ENCODE data around the gene STAC3.

Gene STAC3

DNA sequence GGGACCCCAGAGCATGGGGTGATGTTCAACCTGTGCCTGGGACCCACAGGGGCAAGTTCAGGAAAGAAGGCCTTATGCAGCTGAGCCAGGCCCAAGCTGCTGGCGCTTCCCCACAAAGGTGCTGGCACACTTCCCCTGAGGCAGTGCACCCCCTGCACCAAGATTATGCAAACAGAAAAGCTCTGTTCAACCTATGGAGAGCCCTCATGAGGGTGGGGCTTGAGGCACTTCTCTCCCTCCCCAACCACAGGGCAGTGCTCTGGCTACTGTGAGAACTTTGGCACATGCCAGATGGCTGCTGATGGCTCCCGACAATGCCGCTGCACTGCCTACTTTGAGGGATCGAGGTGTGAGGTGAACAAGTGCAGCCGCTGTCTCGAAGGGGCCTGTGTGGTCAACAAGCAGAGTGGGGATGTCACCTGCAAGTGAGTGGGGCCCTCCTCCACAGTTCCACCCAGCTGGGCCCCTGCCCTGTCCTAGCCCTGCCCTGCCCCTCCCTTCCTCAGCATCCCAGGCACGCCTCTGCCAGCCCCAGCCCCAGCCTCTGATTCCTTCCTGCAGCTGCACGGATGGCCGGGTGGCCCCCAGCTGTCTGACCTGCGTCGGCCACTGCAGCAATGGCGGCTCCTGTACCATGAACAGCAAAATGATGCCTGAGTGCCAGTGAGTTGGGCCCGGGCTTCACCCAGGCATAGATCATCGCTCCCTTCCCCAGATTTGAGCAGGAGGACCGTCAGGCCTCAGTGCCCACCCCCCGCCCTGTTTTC lies 39.9 kb downstream of the STAC3 start:
- DNase-seq (ENCODE audit: low read depth in 2 of 2), result no peak

DNA sequence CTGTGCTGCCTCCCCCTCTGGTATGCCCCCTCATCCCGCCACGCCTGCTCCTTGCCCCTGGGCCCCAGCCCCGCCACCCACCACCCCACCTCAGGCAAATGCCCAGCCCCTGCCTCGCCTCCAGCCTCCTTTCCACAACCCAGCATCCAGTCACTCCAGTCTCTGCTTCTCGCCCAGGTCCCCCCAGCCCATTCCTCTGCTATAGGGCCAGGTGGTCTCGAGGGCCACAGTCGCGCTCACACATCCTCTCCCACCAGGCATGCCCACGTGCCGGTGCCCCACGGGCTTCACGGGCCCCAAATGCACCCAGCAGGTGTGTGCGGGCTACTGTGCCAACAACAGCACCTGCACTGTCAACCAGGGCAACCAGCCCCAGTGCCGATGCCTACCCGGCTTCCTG lies 40.5 kb downstream of the STAC3 start:
- DNase-seq (ENCODE audit: low read depth in 2 of 2), result no peak

DNA sequence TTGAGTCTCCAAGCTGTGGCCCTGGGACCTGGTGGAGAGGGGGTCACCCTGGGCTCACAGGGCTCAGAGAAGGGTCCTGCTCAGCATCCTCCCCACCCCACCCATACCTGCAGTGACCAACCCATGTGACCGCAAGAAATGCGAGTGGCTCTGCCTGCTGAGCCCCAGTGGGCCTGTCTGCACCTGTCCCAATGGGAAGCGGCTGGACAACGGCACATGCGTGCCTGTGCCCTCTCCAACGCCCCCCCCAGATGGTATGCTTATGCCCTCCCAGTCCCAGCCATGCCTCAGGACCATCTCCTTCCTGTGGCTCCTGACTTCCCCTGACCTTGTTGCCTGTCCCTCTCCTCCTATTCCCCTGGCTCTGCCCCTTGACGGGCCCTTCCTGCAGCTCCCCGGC lies 41.1 kb downstream of the STAC3 start:
- DNase-seq (ENCODE audit: low read depth in 2 of 2), result no peak

DNA sequence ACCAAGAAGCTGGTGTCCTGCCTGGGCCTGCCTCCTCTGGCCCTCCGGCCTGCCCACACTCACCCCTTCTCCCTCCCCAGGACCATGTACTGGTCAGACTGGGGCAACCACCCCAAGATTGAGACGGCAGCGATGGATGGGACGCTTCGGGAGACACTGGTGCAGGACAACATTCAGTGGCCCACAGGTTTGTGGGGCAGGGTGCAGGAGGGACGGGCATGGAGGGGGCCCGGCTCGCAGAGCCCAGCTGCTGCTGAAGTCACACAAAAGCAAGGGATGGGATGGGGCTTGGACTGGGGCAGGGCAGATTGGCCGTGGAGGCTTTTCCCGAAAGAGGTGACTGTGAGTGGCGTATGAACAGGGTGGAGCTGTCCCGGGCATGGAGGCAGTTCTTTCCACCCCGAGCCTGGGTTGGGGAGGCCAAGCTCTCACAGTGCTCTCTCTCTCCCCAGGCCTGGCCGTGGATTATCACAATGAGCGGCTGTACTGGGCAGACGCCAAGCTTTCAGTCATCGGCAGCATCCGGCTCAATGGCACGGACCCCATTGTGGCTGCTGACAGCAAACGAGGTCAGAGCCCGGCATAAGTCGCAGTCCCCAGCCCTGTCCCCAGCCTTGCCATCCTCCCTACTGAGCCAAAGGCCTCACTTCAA lies 42.2 kb downstream of the STAC3 start:
- DNase-seq (ENCODE audit: low read depth in 2 of 2), result no peak

DNA sequence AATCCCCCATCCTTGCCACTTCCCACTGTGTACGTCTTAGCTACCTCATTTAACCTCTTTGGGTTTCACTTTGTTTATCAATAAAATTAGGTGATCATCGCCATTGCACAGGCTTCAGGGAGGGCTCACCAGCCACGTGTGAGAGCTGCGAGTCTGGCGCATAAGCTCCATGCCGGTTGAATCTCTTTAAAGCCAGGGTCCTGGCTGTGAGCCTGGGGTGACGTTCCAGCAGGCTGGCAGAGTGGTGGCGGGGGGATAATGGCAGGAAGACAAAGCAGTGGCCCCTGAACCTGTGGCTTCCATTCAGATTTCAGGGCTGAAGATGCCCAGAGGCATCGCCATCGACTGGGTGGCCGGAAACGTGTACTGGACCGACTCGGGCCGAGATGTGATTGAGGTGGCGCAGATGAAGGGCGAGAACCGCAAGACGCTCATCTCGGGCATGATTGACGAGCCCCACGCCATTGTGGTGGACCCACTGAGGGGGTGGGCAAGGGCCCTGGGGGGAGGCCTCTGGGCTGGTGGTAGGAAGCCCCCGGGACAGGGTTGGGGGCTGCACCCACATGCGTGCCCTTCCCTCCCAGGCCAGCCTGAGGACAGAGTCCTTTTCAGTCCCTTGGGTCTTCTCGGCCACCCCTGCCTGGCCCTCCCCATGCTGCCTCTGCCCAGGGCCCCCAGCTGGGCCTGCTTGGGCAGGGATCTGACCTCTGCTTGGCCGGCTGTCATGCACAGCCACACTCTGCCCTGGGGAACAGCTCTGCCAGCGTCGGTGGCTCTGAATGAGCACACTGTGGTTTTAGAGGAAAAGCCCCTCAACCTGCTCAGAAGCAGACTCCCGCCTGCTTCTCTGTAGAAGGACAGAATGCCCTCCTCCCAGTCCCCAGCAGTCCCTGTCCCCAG lies 43.0 kb downstream of the STAC3 start:
- DNase-seq (ENCODE audit: low read depth in 2 of 2), result no peak

DNA sequence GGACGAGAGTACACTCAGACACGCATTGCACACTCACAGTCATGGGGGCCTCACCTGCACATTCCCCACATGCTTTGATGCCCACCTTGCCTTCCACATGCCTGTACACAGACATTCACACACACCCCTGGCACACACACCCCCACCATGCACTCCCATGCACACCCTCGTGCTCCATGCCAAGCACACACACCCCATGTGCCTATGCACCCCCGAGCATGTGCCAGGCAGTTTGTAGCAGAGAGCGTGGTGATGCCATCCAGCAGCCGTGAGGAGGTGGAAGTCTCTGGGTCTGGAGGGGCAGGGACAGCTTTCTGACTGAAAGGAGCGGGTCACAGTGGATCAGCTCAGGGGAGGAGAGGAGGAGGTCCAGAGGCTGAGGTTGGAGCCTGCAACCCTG lies 45.1 kb downstream of the STAC3 start:
- no peak for DNase-seq (ENCODE audit: low read depth in 2 of 2)

DNA sequence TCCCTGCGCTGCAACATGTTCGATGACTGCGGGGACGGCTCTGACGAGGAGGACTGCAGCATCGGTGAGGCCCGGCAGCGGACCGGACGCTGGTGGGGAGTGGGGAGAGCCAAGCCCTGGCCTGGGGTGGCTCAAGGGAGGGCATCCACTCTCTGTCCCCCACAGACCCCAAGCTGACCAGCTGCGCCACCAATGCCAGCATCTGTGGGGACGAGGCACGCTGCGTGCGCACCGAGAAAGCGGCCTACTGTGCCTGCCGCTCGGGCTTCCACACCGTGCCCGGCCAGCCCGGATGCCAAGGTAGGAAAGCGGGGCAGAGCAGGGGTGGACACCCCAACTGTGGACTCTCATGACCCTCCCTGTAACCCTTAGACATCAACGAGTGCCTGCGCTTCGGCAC lies 45.8 kb downstream of the STAC3 start:
- DNase-seq (ENCODE audit: low read depth in 2 of 2), result no peak

DNA sequence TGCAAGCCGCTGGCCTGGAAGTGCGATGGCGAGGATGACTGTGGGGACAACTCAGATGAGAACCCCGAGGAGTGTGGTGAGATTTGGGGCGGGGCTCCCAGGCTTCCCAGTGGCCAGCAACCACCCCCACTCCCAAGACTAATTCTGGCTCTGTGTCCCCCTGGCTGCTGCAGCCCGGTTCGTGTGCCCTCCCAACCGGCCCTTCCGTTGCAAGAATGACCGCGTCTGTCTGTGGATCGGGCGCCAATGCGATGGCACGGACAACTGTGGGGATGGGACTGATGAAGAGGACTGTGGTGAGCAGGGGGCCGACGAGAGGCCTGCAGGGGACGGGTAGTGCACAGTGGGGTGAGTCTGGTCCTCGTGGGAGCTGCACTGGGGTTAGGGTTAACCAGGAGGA lies 46.5 kb downstream of the STAC3 start:
- no peak for DNase-seq (ENCODE audit: low read depth in 2 of 2)

DNA sequence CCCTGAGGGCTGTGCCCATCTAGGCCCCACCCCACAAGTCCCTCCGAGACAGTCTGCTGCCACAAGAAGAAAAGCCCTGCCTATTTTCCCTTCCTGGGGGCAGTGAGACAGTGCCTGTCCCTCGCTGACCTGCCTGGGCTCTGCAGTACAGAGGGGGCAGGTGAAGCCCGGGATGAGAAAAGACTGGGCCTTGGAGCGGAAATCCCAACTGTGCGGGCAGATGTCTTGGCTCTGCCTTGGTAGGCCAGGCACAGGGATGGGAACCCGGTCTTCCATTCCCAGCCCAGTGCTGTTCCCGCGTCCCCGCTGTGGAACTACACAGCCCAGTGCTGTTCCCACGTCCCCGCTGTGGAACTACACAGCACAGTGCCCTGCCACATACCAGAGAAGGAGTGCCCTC lies 47.2 kb downstream of the STAC3 start:
- DNase-seq (ENCODE audit: low read depth in 2 of 2), result no peak

DNA sequence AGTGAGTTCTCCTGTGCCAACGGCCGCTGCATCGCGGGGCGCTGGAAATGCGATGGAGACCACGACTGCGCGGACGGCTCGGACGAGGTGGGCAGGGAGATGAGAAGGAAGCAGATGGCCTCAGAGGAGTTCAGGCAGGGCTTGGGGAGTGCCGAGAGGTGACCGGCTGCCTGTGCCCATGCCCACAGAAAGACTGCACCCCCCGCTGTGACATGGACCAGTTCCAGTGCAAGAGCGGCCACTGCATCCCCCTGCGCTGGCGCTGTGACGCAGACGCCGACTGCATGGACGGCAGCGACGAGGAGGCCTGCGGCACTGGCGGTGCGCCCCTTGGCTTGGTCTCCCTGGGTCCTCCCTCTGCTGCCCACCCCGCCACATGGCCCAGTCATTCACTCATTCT lies 47.8 kb downstream of the STAC3 start:
- no peak for DNase-seq (ENCODE audit: low read depth in 2 of 2)

DNA sequence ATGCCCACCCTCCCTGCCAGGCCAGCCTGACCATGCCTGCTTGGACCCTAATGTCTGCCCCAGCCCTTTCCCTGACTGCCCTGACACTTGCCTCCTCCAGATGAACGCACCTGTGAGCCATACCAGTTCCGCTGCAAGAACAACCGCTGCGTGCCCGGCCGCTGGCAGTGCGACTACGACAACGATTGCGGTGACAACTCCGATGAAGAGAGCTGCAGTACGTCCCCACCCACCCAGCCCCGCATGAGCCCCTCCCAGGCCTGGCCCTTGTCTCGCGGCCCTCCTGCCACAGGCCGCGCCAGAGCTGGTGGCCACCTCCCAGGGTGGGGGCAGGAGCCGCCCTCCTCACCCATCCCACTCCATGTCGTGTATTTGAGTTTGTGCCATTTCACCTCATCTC lies 48.7 kb downstream of the STAC3 start:
- DNase-seq (ENCODE audit: low read depth in 2 of 2), result no peak

DNA sequence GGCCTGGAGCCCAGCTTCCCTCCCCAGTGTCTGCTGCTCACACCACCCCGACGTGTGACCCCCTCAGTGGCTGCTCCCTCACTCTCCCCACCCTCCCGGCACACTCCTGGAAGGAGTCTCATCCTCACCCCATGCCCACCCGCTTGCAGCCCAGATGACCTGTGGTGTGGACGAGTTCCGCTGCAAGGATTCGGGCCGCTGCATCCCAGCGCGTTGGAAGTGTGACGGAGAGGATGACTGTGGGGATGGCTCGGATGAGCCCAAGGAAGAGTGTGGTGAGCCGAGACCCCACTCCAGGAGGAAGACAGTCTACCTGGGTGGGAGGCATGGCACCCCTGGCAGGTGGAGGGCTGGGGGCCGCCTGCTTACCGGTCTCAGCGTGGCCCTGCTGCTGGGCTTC lies 49.4 kb downstream of the STAC3 start:
- DNase-seq (ENCODE audit: low read depth in 2 of 2), result no peak

DNA sequence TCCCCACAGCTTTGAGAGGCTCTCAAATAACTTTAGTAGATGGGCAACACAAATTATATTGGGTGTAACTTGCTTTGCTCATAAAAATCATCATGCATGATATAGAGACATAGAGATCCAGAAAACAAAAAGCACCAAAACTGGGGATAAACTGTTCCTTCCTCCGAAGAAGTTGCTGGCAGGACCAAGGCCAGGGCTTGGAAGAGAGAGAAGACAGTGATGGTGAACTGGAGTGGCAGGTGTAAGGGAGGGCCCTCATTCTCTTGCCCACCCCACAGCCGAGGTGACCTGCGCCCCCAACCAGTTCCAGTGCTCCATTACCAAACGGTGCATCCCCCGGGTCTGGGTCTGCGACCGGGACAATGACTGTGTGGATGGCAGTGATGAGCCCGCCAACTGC lies 49.8 kb downstream of the STAC3 start:
- no peak for DNase-seq (ENCODE audit: low read depth in 2 of 2)

DNA sequence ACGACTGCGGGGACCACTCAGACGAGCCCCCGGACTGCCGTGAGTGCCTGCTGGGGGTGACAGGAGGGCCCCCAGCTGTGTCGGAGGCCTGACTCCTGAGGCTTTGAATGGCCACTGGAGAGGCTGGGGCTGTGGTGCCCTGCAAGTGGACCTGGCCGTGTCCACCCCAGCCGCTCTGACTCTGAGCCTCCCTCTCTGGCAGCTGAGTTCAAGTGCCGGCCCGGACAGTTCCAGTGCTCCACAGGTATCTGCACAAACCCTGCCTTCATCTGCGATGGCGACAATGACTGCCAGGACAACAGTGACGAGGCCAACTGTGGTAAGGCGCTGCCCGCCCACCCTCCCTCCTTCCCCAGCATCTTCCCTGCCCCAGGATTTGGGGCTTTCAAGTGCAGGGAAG lies 50.5 kb downstream of the STAC3 start:
- DNase-seq (ENCODE audit: low read depth in 2 of 2), result no peak

DNA sequence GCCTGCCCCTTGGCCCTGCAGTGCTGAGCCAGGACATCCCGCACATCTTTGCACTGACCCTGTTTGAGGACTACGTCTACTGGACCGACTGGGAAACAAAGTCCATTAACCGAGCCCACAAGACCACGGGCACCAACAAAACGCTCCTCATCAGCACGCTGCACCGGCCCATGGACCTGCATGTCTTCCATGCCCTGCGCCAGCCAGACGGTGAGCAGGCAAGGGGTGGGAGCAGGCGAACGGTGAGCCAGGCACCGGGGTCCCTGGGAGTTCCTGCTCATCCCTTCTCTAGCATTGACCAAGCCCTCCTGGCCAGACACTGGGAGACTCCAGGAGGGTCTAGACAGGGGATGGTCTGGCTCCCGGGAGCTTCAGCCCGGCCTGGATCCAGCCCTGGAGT lies 51.8 kb downstream of the STAC3 start:
- DNase-seq (ENCODE audit: low read depth in 2 of 2), result no peak

DNA sequence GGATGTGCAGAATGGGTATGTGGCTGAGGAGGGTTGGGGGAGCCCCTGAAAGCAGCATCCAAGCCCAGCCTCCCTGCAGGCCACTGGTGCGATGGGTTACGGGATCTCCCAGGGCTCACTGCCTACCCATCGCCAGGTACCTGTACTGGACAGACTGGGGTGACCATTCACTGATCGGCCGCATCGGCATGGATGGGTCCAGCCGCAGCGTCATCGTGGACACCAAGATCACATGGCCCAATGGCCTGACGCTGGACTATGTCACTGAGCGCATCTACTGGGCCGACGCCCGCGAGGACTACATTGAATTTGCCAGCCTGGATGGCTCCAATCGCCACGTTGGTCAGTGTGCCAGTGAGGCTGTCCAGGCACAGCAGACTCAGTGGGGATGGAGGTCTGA lies 52.7 kb downstream of the STAC3 start:
- no peak for DNase-seq (ENCODE audit: low read depth in 2 of 2)

DNA sequence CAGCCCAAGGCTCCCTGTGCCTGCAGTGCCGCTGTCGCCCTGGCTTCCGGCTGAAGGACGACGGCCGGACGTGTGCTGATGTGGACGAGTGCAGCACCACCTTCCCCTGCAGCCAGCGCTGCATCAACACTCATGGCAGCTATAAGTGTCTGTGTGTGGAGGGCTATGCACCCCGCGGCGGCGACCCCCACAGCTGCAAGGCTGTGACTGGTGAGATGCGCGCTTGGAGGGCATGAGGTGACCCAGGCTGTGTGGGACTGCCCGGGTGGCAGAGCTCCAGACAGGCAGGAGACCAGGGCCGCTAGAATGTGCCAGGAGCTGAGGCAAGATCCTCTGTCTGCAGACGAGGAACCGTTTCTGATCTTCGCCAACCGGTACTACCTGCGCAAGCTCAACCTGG lies 54.0 kb downstream of the STAC3 start:
- no peak for DNase-seq (ENCODE audit: low read depth in 2 of 2)

DNA sequence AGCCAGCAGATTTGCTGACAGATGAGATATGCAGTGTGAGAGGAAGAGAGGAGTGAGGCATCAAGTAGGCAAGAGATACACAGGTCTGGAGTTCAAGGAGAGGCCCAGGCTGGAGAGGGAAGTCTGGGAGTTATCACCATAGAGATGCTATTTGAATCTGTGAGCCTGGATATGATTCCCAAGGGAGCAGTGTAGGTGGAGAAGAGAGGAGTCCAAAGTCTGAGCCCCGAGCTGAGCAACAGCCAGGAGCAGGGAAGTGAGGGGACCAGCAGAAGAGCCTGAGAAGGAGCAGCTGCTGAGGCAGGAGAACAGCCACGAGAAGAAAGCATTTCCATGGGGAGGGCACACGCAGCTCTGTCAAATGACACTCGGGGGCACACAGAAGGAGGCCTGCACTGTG lies 54.5 kb downstream of the STAC3 start:
- DNase-seq (ENCODE audit: low read depth in 2 of 2), result no peak

DNA sequence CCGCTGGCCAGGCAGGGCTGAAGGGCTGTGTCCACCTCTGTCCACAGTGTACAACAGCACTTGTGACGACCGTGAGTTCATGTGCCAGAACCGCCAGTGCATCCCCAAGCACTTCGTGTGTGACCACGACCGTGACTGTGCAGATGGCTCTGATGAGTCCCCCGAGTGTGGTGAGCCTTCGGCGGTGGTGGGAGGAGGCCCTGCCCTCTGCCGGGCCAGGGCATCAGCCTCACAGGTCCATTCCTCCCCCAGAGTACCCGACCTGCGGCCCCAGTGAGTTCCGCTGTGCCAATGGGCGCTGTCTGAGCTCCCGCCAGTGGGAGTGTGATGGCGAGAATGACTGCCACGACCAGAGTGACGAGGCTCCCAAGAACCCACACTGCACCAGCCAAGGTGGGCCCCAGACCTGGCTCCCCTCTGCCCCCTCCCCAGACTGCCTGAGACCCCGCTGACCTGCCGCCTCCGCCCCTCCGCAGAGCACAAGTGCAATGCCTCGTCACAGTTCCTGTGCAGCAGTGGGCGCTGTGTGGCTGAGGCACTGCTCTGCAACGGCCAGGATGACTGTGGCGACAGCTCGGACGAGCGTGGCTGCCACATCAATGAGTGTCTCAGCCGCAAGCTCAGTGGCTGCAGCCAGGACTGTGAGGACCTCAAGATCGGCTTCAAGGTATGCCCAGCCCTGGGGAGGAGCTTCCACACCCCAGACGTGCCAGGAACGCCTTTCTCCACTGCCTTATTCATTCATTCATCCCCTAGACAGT lies 55.2 kb downstream of the STAC3 start:
- DNase-seq (ENCODE audit: low read depth in 2 of 2), result no peak

DNA sequence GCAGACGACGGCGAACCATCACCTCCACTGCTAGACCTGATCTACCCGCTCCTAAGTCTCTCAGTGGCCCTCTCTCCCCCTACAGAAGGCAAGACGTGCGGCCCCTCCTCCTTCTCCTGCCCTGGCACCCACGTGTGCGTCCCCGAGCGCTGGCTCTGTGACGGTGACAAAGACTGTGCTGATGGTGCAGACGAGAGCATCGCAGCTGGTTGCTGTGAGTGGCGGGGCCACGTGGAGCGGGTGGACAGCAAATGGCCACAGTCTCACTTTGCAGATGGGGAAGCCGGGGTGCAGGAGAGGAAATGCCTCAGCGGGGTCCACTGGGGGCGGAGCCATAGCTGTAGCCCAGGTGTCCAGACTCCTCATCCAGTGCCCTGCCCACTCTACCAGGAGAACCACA lies 55.8 kb downstream of the STAC3 start:
- DNase-seq (ENCODE audit: low read depth in 2 of 2), result no peak

DNA sequence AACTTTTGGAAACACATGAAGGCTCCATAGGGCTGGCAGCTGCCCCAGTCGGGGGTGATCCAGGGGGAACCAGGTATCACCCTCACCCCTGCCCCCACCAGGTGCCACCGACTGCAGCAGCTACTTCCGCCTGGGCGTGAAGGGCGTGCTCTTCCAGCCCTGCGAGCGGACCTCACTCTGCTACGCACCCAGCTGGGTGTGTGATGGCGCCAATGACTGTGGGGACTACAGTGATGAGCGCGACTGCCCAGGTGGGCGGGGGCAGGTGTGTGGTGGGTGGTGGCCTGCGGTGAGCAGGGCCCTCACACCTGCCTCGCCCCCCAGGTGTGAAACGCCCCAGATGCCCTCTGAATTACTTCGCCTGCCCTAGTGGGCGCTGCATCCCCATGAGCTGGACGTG lies 56.7 kb downstream of the STAC3 start:
- DNase-seq (ENCODE audit: low read depth in 2 of 2), result no peak

DNA sequence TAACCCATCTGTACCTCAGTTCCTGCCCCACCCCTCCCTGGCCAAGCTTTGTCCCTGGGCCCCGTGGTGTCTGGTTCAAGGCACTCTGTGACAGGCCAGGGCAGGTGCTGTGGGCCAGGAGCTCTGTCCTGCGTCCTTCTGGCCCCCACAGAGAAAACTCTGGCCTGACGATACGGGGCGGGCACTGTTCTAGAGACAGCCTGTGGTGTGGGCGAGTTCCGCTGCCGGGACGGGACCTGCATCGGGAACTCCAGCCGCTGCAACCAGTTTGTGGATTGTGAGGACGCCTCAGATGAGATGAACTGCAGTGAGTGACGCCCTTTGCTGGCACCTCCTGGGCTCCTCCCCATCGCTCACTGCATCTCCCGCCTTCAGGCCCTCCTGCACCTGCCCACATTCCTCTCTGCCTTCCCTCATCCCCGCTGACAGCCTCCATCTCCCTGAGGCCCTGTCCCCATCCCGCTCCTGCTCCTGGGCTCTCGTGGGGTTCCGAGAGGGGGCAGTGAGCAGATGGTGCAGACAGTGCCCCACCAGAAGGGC lies 57.2 kb downstream of the STAC3 start:
- DNase-seq (ENCODE audit: low read depth in 2 of 2), result no peak
